IPS-18a (cell line): ENCODE measurements around the gene NPPA.

ENCODE experiments used
- H3K27ac ChIP-seq: one replicate; pipeline ENCODE4 v1.5.1; 2013; ENCODE audit warnings: low read length
- H3K27me3 ChIP-seq: one replicate; pipeline ENCODE4 v1.6.1; 2013; ENCODE audit warnings: mild to moderate bottlenecking, low read length; ENCODE audit not compliant: control insufficient read depth, insufficient read depth
- H3K36me3 ChIP-seq: one replicate; pipeline ENCODE4 v1.6.1; 2013; ENCODE audit warnings: low read depth, low read length; ENCODE audit not compliant: control insufficient read depth
- H3K4me1 ChIP-seq: one replicate; pipeline ENCODE4 v1.6.1; 2013; ENCODE audit warnings: low read depth, low read length; ENCODE audit not compliant: control insufficient read depth
- H3K4me3 ChIP-seq: one replicate; pipeline ENCODE4 v1.5.1; 2013; ENCODE audit warnings: low read length
- H3K9ac ChIP-seq: one replicate; pipeline ENCODE4 v1.6.1; 2013; ENCODE audit warnings: mild to moderate bottlenecking, low read length, moderate library complexity
- H3K9me3 ChIP-seq: one replicate; pipeline ENCODE4 v1.6.1; 2013; ENCODE audit warnings: low read depth, low read length; ENCODE audit not compliant: control insufficient read depth

The NPPA gene

GRCh38 chr1:11869650-11870207, 22.1 kb upstream of the NPPA start:
- no peaks in the 10 kb centered on the region for H3K4me1 ChIP-seq
- no peaks in the 10 kb centered on the region for H3K36me3 ChIP-seq
- H3K9ac ChIP-seq: no peak overlapping the region
- no peaks in the 10 kb centered on the region for H3K9me3 ChIP-seq
- H3K27ac ChIP-seq: no peak overlapping the region
- no peaks in the 10 kb centered on the region for H3K27me3 ChIP-seq
- H3K4me3 ChIP-seq: no peak overlapping the region

GRCh38 chr1:11869104-11869503, 21.5 kb upstream of the NPPA start:
- Histone ChIP-seq H3K4me1 (no peaks in the 10 kb centered on the region), H3K36me3 (no peaks in the 10 kb centered on the region), H3K9ac (no peak overlapping the region), H3K27ac (no peak overlapping the region), H3K4me3 (no peak overlapping the region), H3K27me3 (no peaks in the 10 kb centered on the region), H3K9me3 (no peaks in the 10 kb centered on the region)

GRCh38 chr1:11868331-11868980, 20.9 kb upstream of the NPPA start:
- no peak overlapping the region for H3K27ac ChIP-seq
- H3K9me3 ChIP-seq: no peaks in the 10 kb centered on the region
- no peak overlapping the region for H3K9ac ChIP-seq
- no peaks in the 10 kb centered on the region for H3K4me1 ChIP-seq
- H3K4me3 ChIP-seq: no peak overlapping the region
- H3K36me3 ChIP-seq: no peaks in the 10 kb centered on the region
- no peaks in the 10 kb centered on the region for H3K27me3 ChIP-seq

- Histone ChIP-seq H3K27ac (no peak overlapping the region), H3K4me1 (no peaks in the 10 kb centered on the region), H3K4me3 (no peak overlapping the region), H3K27me3 (peaks cover 27% of the 10 kb centered on the region), H3K9ac (no peak overlapping the region), H3K9me3 (no peaks in the 10 kb centered on the region), H3K36me3 (no peaks in the 10 kb centered on the region)
Measured at GRCh38 chr1:11862890-11863289, 15.3 kb upstream of the NPPA start.

- no peaks in the 10 kb centered on the region for H3K36me3 ChIP-seq
- no peak overlapping the region for H3K4me3 ChIP-seq
- no peaks in the 10 kb centered on the region for H3K9me3 ChIP-seq
- H3K9ac ChIP-seq: no peak overlapping the region
- no peaks in the 10 kb centered on the region for H3K4me1 ChIP-seq
- H3K27ac ChIP-seq: no peak overlapping the region
- H3K27me3 ChIP-seq: peaks cover 36% of the 10 kb centered on the region
Measured at GRCh38 chr1:11860587-11860986, 13.0 kb upstream of the NPPA start.

GRCh38 chr1:11860083-11860482, 12.5 kb upstream of the NPPA start:
- no peak overlapping the region for H3K27ac ChIP-seq
- no peak overlapping the region for H3K9ac ChIP-seq
- no peak overlapping the region for H3K4me3 ChIP-seq
- no peaks in the 10 kb centered on the region for H3K36me3 ChIP-seq
- H3K9me3 ChIP-seq: no peaks in the 10 kb centered on the region
- H3K27me3 ChIP-seq: peaks cover 36% of the 10 kb centered on the region
- H3K4me1 ChIP-seq: no peaks in the 10 kb centered on the region

- H3K27ac ChIP-seq: no peak overlapping the region
- peaks cover 36% of the 10 kb centered on the region for H3K27me3 ChIP-seq
- H3K9me3 ChIP-seq: no peaks in the 10 kb centered on the region
- no peak overlapping the region for H3K9ac ChIP-seq
- H3K36me3 ChIP-seq: no peaks in the 10 kb centered on the region
- H3K4me3 ChIP-seq: peak overlapping the region; percentile 18
- no peaks in the 10 kb centered on the region for H3K4me1 ChIP-seq
Measured at GRCh38 chr1:11858968-11859871, 11.6 kb upstream of the NPPA start.

- no peak within 1 kb of the TSS for H3K27ac ChIP-seq
- peak within 1 kb of the TSS; percentile 18 for H3K4me3 ChIP-seq
- peaks cover 36% of the 10 kb centered on the region for H3K27me3 ChIP-seq
- H3K4me1 ChIP-seq: no peaks in the 10 kb centered on the region
- no peaks in the 10 kb centered on the region for H3K9me3 ChIP-seq
- no peak within 1 kb of the TSS for H3K9ac ChIP-seq
- no peaks in the 10 kb centered on the region for H3K36me3 ChIP-seq
Measured at GRCh38 chr1:11858613-11858967, 11.0 kb upstream of the NPPA start, which contains the start of gene NPPB. NPPB (minus strand) TSS chr1:11858945; CDS start chr1:11858833, 112 bp downstream.

GRCh38 chr1:11858158-11858557, 10.6 kb upstream of the NPPA start:
- no peak overlapping the region for H3K9ac ChIP-seq

GRCh38 chr1:11857164-11857851, 9.7 kb upstream of the NPPA start:
- Histone ChIP-seq H3K27ac (no peak overlapping the region), H3K9ac (no peak overlapping the region), H3K4me1 (no peaks in the 10 kb centered on the region), H3K4me3 (no peak overlapping the region), H3K27me3 (peaks cover 36% of the 10 kb centered on the region), H3K36me3 (no peaks in the 10 kb centered on the region), H3K9me3 (no peaks in the 10 kb centered on the region)

More at GRCh38 chr1:11858158-11858557, 10.6 kb upstream of the NPPA start:
- Histone ChIP-seq H3K4me3 (no peak overlapping the region), H3K27ac (no peak overlapping the region), H3K4me1 (no peaks in the 10 kb centered on the region), H3K36me3 (no peaks in the 10 kb centered on the region), H3K27me3 (peaks cover 36% of the 10 kb centered on the region), H3K9me3 (no peaks in the 10 kb centered on the region)

GRCh38 chr1:11856698-11857097, 9.1 kb upstream of the NPPA start:
- Histone ChIP-seq H3K4me1 (no peaks in the 10 kb centered on the region), H3K36me3 (no peaks in the 10 kb centered on the region), H3K27me3 (peaks cover 36% of the 10 kb centered on the region)

More at GRCh38 chr1:11856698-11857097, 9.1 kb upstream of the NPPA start:
- Histone ChIP-seq H3K9ac (no peak overlapping the region), H3K27ac (no peak overlapping the region), H3K4me3 (no peak overlapping the region), H3K9me3 (no peaks in the 10 kb centered on the region)
